Prostate gland (tissue), 2 donors: ENCODE data around the gene SLC22A3. TPM values are rescaled to one million over a fixed set of nuclear protein-coding genes. Genes with fewer than 3 reads are reported as not detected.
A peak's percentile ranks its signal among the peaks of the same experiment; 100 is the strongest.

Source experiments
- DNase-seq: peaks from one replicate; pipeline ENCODE4 v3.0.0-alpha.2; 2019; ENCODE audit warnings: low spot score
- H3K27ac ChIP-seq, 2 donors: fragments of 200-600 bp; sonication (generic); 2 replicates each; pipeline ENCODE4 v1.5.1; 2017 to 2019
- H3K27me3 ChIP-seq: fragments of 200-600 bp; sonication (generic); replicated peaks from 2 replicates; pipeline ENCODE4 v1.5.1; 2019; ENCODE audit not compliant: insufficient read depth
- H3K36me3 ChIP-seq, 2 donors: fragments of 200-600 bp; sonication (generic); 1 replicate in 1 of 2; 2 replicates in 1 of 2; pipeline versions ENCODE4 v1.5.1 to v1.8.1; 2017 to 2019
- H3K4me1 ChIP-seq: fragments of 200-600 bp; sonication (generic); replicated peaks from 2 replicates; pipeline ENCODE4 v1.5.1; 2019
- H3K4me3 ChIP-seq, 2 donors: fragments of 200-600 bp; sonication (generic); 2 replicates each; pipeline ENCODE4 v1.5.1; 2017 to 2019
- H3K9me3 ChIP-seq: fragments of 200-600 bp; sonication (generic); 2 replicates; pipeline ENCODE4 v1.5.1; 2017
- CTCF ChIP-seq, 4 experiments: fragments of 200-600 bp in 2 of 4; fragments of 450-650 bp in 2 of 4; sonication (generic) in 2 of 4; IDR thresholded peaks; 1 replicate in 3 of 4; 2 replicates in 1 of 4; pipeline ENCODE4 v1.5.1; 2016 to 2019; ENCODE audit warnings: antibody characterized with exemption in 4 of 4, mild to moderate bottlenecking in 2 of 4, moderate library complexity in 2 of 4
- POLR2A ChIP-seq: fragments of 450-650 bp; IDR thresholded peaks from one replicate; pipeline ENCODE4 v1.6.1; 2016; ENCODE audit warnings: antibody characterized with exemption, mild to moderate bottlenecking
- POLR2AphosphoS5 ChIP-seq: sonication (generic); formaldehyde crosslinking; IDR thresholded peaks from one replicate; pipeline ENCODE4 v1.6.1; 2017; ENCODE audit warnings: antibody characterized with exemption
- whole genome bisulfite sequencing: methylation state at CpG from one replicate; pipeline ENCODE4 v1.1.5; 2018; 5-methylcytosine and 5-hydroxymethylcytosine counted together
- intact Hi-C: fragments of 100-400 bp; cut with DNase I; formaldehyde crosslinking; loops from one replicate; pipeline ENCODE4 v1.14.2; 2022
- total RNA-seq, 2 donors: library from RNA; depleted of rRNA; stranded (reverse); fragments of >200 nt; gene quantifications; one replicate each; pipeline ENCODE4 v1.1.0, GENCODE V29; 2016

The SLC22A3 gene
- total RNA-seq, 2 donors from 2014 or later: 50.2 to 118 TPM

- H3K4me1 ChIP-seq: no peaks in the 10 kb centered on the region
- H3K36me3 ChIP-seq: no peaks in the 10 kb centered on the region
- DNase-seq: no peak
- peak overlapping the region; percentile 52 to 63 for H3K27ac ChIP-seq
- H3K4me3 ChIP-seq: no peak overlapping the region
- no peaks in the 10 kb centered on the region for H3K27me3 ChIP-seq
- intact Hi-C loops: loop anchor here (1.0 to 5.0 kb wide), 4 partner anchors 79 to 594 kb away; no protein-coding TSS in a partner anchor
- WGBS: 44% methylated on average over 3 of the region's 3 CpGs
- TF ChIP-seq POLR2AphosphoS5: no peak
- H3K9me3 ChIP-seq: no peaks in the 10 kb centered on the region
These were observed 108.0 kb downstream of the SLC22A3 start for GRCh38 chr6:160456214-160456546.

GRCh38 chr6:160457823-160458222, 109.6 kb downstream of the SLC22A3 start:
- no peak for DNase-seq
- Histone ChIP-seq H3K4me1 (no peaks in the 10 kb centered on the region), H3K9me3 (no peaks in the 10 kb centered on the region), H3K27ac (no peak overlapping the region), H3K27me3 (no peaks in the 10 kb centered on the region), H3K4me3 (no peak overlapping the region), H3K36me3 (no peaks in the 10 kb centered on the region)
- 45% methylated on average over 4 of the region's 4 CpGs for WGBS
- TF ChIP-seq POLR2AphosphoS5: no peak
- no peak for TF ChIP-seq CTCF (IDR thresholded peaks at IDR 0.05)
- no peak for TF ChIP-seq POLR2A
- intact Hi-C loops: loop anchor here (5.0 kb wide), 2 partner anchors 371 to 596 kb away; no protein-coding TSS in a partner anchor

GRCh38 chr6:160461641-160462040, 113.5 kb downstream of the SLC22A3 start:
- DNase-seq: no peak
- TF ChIP-seq CTCF (IDR thresholded peaks at IDR 0.05): no peak

GRCh38 chr6:160462116-160462515, 113.9 kb downstream of the SLC22A3 start:
- Histone ChIP-seq H3K4me3 (no peak overlapping the region), H3K36me3 (no peaks in the 10 kb centered on the region), H3K27me3 (no peaks in the 10 kb centered on the region), H3K4me1 (no peaks in the 10 kb centered on the region), H3K27ac (no peak overlapping the region), H3K9me3 (no peaks in the 10 kb centered on the region)
- no peak for DNase-seq
- intact Hi-C loops: no loop called here
- no peak for TF ChIP-seq CTCF (IDR thresholded peaks at IDR 0.05)
- no peak for TF ChIP-seq POLR2A
- TF ChIP-seq POLR2AphosphoS5: no peak

More at GRCh38 chr6:160461641-160462040, 113.5 kb downstream of the SLC22A3 start:
- Histone ChIP-seq H3K4me3 (no peak overlapping the region), H3K4me1 (no peaks in the 10 kb centered on the region), H3K9me3 (no peaks in the 10 kb centered on the region), H3K27ac (no peak overlapping the region), H3K27me3 (no peaks in the 10 kb centered on the region), H3K36me3 (no peaks in the 10 kb centered on the region)
- 85% methylated on average over 3 of the region's 3 CpGs for WGBS
- intact Hi-C loops: no loop called here

- no peak overlapping the region for H3K4me3 ChIP-seq
- no peaks in the 10 kb centered on the region for H3K27me3 ChIP-seq
- H3K36me3 ChIP-seq: no peaks in the 10 kb centered on the region
- WGBS: 71% methylated on average over 3 of the region's 3 CpGs
- DNase-seq: no peak
- no peaks in the 10 kb centered on the region for H3K4me1 ChIP-seq
- intact Hi-C loops: no loop called here
- no peaks in the 10 kb centered on the region for H3K9me3 ChIP-seq
- no peak overlapping the region for H3K27ac ChIP-seq
- TF ChIP-seq POLR2A: no peak
- no peak for TF ChIP-seq CTCF (IDR thresholded peaks at IDR 0.05)
- TF ChIP-seq POLR2AphosphoS5: no peak
These were observed 114.5 kb downstream of the SLC22A3 start for GRCh38 chr6:160462551-160463109.
